ENCODE data around the gene MICAL3.
A peak's percentile ranks its signal among the peaks of the same experiment; 100 is the strongest.
"Not testable (repeated sequence)": the region's sequence is repeated elsewhere in the genome, so short reads cannot be mapped to it uniquely, and the experiment has no call there.

The MICAL3 gene

DNA sequence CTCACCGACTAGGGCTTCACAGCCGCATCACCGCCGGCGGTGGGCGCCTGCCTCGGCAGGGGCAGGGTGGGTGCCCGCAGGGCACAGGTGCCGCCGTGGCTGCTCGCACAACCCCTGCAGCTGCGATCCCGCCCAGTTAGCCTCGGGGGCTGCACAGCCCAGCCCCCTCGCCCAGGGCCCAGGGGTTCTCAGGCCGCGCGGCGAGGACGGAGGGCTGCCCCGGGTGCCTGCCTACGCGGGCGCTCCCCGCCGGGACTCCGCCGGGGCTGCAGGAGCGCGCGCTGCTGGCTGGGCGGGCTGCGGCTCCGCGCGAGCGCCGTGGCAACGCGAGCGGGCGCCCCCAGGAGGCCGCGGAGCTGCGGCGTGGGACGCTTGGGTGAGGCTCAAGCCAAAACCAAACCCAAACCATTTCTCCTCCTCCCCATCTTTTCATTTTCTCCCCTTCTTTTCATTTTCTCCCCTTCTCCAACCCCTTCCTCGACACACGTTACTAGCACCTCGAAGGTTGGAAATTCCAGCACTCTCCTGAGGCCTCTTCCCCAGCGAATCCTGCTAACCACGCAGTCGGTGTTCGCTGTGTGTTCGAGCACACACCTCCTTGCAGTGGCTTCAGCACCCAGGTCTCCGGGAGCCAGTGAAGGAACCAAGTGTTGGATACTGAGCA is at the start of gene MICAL3:
Gene MICAL3, minus strand, starts transcription at position 286 of the 664 bp plus-strand sequence. CDS start 117,749 bp downstream, outside the sequence.
- DNase-seq: peak; percentile 49 to 50

GRCh38 chr22:18073927-18074326 is 49.6 kb upstream of the MICAL3 start:
- not testable (repeated sequence) for DNase-seq

DNA sequence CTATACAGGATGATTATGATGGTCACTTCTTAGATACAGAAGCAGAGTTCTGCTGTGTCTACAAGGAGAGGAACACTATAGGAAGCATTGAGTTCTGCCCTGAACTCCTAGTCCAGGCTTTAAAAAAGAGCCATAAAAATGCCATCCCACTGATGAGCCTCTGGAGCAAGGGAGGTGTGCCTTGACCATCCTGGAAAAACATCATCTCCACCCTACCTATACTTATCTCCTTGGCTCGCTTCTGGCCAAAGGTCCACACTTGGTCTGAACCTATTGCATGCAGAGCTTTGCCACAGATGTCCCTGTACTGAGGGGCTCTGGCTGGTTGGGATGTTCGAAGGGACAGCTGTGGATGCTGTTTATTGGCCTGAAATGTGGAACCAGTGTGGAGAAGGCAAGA is 49.1 kb upstream of the MICAL3 start:
- no peak for DNase-seq

DNA sequence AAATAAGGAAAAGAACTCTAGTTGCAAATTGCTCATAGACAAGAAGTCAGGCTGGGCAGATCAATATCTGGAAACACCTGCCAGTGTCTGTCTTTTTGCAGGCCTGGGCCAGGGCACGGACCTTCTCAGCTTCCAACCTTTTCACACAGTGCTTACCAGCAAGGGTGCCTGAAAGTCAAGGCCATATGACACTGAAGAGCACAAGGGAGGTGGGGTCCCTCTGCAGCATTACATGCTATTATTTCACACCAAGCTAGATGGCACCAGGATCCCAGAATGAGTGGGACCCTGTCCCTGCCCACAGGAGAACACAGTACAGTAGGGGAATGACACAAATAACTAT is 47.6 kb upstream of the MICAL3 start:
- no peak for DNase-seq

- not testable (repeated sequence) for DNase-seq
Observed at GRCh38 chr22:18071307-18071967, 47.1 kb upstream of the MICAL3 start.

DNA sequence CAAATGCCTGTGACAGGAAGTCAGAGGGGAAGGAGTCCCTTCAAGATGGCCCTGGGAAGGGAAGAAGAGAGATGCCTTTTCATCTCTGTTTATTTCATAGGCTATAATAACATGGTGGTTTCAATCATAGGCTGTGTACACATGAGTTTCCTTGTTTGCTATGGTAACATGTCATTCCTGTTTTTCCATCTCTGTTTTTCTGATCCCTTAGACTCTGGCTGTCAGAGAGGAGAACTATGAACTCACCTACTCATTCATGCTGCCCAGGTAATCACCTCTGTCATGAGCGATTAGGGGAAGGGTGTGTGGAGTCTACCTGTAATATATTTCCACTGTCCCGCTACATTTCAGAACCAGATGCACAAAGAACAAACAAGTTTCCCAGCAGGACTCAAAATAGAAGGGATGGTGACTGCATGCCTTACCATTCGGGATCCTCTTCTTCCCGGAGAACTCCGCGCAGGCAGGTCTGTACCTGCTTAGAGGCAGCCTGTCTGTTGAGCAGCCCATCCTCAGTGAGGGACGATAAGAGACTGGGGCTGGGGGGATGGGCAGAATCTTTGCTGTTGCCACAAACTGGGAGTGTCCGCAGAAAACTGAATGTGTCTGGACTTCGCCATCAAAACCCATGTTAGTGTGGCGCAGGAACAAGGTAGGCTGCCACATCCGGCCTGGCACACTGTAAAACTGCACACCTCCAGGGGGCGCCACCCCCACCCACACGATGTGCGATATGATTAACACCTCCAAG is 46.4 kb upstream of the MICAL3 start:
- no peak for DNase-seq

DNA sequence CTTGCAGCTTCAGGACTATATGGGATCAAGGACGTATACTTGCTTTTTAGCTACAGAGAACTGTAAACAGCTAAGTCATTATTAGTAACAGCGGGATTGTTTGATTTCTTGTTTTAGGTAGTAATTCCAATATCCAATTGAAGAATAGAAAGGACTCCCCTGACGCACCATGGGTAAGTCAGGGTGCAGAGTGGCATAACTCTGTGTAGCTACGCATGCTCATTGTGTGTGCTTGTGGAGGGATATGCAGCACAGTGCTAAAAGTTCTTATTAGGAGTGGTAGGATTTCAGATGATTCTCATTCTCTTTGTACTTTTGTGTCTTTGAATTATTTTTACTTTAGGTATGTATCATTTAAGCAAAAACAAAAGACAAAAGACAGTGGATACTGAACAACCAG is 45.7 kb upstream of the MICAL3 start:
- DNase-seq: no peak

GRCh38 chr22:18069041-18069440 is 44.7 kb upstream of the MICAL3 start:
- DNase-seq: no peak

- no peak for DNase-seq
Observed at GRCh38 chr22:18068381-18068988, 44.1 kb upstream of the MICAL3 start.

DNA sequence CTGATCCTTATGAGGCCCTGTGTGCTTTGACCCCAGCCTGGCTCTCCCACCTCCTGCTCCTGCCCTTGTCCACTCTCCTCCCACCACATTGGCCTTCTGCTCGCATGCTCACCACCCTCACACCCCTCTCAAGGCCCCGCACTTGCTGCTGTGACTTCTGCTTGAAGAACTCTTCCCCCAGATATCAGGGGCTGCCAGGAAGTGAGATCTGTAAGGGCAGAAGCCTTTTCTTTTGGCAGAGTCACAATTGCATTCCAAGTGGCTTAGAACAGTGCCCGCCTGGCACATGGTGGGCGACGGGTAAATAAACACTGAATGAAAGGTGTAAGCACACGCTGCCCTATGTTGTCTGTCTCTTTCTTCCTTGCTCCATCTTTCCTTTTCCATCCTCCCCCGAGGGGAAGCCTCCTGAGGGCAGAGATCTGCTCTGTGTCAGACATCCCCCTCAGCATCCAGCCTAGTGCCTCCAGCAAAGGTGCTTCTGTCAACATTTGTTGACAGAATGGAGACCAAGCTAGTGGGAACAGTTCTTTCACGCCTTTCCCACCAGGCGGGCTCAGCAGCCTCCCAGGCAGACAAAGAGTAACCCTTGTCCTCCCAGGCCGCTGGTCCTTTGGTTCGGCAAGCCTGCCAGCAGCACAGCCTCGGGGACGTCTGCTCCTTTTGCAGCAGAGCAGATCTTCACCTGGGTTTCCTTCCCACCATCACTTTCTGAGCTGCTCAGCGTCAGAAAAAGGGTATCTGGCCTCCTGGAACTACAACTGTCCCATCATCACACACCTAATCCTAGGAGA is 43.4 kb upstream of the MICAL3 start:
- DNase-seq: no peak

DNA sequence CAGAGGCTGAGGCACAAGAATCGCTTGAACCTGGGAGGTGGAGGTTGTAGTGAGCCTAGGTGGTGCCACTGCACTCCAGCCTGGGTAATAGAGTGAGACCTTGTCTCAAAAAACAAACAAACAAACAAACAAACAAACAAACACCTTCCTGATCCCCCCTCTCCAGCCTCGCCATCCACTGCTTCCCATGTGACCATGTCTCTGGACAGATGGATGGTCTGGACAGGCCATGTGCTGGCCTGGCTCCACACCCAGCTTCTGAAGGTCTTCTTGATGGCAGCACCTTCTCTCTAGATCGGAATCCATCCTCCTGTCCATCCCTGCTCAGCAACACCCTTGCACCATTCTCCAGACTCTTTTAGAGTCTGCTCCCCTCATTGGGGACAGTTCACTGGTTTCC is 42.8 kb upstream of the MICAL3 start:
- no peak for DNase-seq

DNA sequence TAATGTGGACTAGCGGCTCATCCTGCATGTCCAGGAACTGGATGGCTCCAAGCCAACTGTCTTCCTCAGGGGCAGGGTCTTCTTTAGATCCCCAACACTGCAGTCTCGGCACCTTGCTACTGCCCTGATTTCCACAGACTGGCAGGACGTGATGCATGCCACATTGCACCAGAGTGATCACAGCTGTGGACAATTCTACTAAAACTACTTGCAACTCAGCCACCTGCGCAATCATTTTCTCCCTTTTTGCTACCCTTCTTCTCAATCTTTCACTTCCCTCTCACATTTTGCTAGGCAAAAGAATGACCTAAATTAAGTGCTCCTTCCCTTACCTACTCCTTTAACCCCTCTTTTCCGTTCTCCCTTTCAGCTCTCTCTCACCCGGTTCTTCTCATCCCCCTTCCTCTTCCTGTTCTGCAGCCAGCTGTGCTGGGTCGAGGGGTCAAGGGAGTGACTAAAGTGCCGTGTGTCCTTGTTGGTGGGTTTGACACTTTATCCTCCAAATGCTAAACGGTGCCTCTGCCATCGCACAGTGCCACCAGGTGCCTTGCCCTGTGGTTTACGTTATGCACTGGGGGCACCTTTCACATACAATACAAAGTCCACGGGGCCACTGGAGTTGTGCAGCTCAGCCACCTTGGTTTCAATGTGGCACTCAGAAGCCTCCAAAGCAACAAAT is 42.0 kb upstream of the MICAL3 start:
- DNase-seq: no peak

- no peak for DNase-seq
Observed at GRCh38 chr22:18065256-18065655, 40.9 kb upstream of the MICAL3 start.

- no peak for DNase-seq
Observed at GRCh38 chr22:18064636-18065035, 40.3 kb upstream of the MICAL3 start.

DNA sequence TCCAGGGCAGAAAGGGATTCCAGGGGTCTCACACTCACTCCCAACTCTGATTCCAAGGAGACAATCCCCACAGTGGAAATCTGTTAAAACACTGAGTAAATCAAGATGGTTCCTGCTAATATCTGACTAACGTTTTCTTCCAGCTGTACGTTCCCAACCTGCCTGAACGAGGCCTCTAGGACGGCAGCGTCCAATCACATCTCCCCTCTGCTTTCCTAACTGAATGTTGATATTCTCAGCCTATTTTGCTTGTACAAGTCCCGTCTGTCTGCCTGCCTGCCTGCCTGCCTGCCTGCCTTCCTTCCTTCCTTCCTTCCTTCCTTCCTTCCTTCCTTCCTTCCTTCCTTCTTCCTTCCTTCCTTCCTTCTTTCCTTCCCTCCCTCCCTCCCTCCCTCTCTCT is 39.4 kb upstream of the MICAL3 start:
- not testable (repeated sequence) for DNase-seq

- no peak for DNase-seq
Observed at GRCh38 chr22:18063306-18063705, 38.9 kb upstream of the MICAL3 start.

GRCh38 chr22:18062421-18062820 is 38.1 kb upstream of the MICAL3 start:
- no peak for DNase-seq

DNA sequence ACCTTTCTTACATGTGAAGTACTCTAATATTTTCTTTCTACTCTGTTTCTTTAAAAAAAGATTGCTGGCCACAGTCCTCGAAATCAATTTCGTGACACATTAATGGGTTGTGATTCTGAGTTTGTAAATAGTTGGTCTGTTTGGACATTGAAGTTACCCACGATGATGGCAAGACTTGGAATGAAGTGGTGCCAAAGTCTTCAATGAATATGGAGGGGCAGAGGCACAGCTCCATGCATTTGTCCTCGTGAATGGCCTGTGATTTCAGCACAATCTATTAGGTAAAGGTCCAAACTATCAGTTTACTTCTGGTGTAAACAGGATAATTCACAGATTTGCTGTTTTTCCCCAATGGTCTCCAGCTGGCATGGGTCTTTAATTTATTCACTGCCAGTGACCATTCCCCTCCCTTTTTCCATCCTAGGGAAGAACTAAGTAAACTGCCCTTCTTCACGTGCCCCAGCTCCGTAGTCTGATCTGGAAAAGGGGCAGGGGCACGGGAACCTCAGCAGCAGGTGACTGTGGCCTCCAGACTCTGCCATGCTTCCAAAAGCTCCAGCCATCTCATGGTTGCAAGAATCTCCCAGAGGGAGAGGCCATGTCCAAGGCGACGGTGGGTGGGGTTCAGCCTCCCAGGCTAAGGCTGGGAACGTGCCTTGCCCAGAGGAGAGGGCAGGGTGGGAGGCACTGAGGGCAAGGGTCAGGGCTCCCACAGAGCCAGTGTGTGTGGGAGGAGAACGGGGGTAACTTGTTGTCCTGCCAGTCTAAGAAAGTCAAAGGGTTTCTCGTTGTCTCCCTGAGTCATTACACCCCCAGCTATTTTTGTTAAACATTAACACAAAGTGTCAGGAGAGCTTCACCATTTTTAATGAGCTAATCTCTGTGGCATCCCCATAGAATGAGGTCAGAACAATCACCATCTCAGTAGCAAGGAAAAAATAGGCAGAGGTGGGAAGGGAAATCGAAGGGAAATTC is 36.6 kb upstream of the MICAL3 start:
- DNase-seq: no peak

GRCh38 chr22:18059991-18060390 is 35.6 kb upstream of the MICAL3 start:
- no peak for DNase-seq

DNA sequence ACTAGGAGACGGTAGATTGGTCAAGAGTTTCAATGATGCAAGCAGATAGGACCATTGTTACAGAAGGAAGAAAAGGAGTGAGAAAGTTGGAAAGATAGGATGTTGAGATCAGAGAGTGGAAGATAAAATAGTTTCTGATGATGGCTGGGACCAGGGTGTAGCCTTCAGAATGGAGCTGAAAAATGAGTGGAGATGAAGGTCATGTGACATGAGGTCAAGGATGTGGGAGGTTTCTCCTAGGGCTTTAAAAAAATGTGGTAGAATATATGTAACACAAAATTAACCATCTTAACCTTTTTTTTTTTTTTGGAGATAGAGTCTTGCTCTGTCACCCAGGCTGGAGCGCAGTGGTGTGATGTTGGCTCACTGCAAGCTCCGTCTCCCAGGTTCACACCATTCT is 35.1 kb upstream of the MICAL3 start:
- no peak for DNase-seq

GRCh38 chr22:18059094-18059417 is 34.7 kb upstream of the MICAL3 start:
- DNase-seq: no peak
